Colonic mucosa (tissue), 4 donors: Measurements from ENCODE around the gene IRS1. TPM values are rescaled to one million over a fixed set of nuclear protein-coding genes. Genes with fewer than 3 reads are reported as not detected.
A peak's percentile ranks its signal among the peaks of the same experiment; 100 is the strongest.

Experiments
- DNase-seq: peaks from one replicate; pipeline ENCODE4 v3.0.0-alpha.2; 2020
- H3K27ac ChIP-seq: fragments of 200-600 bp; one replicate; pipeline ENCODE4 v1.8.0; 2021
- H3K27me3 ChIP-seq: fragments of 200-600 bp; one replicate; pipeline ENCODE4 v1.8.0; 2021
- H3K36me3 ChIP-seq: fragments of 200-600 bp; one replicate; pipeline ENCODE4 v1.8.0; 2021
- H3K4me1 ChIP-seq: fragments of 200-600 bp; one replicate; pipeline ENCODE4 v1.8.0; 2021; ENCODE audit warnings: mild to moderate bottlenecking
- H3K4me3 ChIP-seq: fragments of 200-600 bp; one replicate; pipeline ENCODE4 v1.8.0; 2021
- H3K9ac ChIP-seq, 2 donors: one replicate each; pipeline ENCODE4 v1.7.0; 2013; ENCODE audit warnings: control low read depth in 2 of 2, low read depth in 2 of 2, low read length in 2 of 2
- H3K9me3 ChIP-seq: fragments of 200-600 bp; one replicate; pipeline ENCODE4 v1.8.0; 2021
- CTCF ChIP-seq: fragments of 200-600 bp; IDR thresholded peaks from one replicate; pipeline ENCODE4 v1.8.0; 2022; ENCODE audit warnings: antibody characterized with exemption, mild to moderate bottlenecking
- intact Hi-C: fragments of 100-400 bp; cut with DNase I; formaldehyde crosslinking; loops from one replicate; pipeline ENCODE4 v1.14.1; 2022
- total RNA-seq, 2 donors: library from RNA; stranded (reverse); fragmentation: NEBNext Ultra II Directional in 1 of 2; extraction: Animal tissue kit (Norgen Biotek cat#: 25700) in 1 of 2; gene quantifications; one replicate each; pipeline ENCODE4 v1.2.1, GENCODE V29; 2021
- donor health status: healthy.
- donor health status: DM: no; HTN: no; CAD: no.
- donor health status: DM: no; HTN: no; CAD: no.

The IRS1 gene
- total RNA-seq, 2 donors from 2014 or later, result 9.5 to 17.4 TPM

- Histone ChIP-seq H3K9ac (peak overlapping the region; percentile 39 to 42), H3K4me1 (no peaks in the 10 kb centered on the region), H3K27ac (peak overlapping the region; percentile 83), H3K36me3 (no peaks in the 10 kb centered on the region), H3K4me3 (peak overlapping the region; percentile 68), H3K9me3 (no peaks in the 10 kb centered on the region), H3K27me3 (no peaks in the 10 kb centered on the region)
- no peak for TF ChIP-seq CTCF
- peak; percentile 56 for DNase-seq
- intact Hi-C loops, result loop anchor here (2.0 to 10.0 kb wide), 6 partner anchors 145 to 1133 kb away; no protein-coding TSS in a partner anchor
Observed at GRCh38 chr2:226799976-226800940, 638 bp upstream of the IRS1 start.

GRCh38 chr2:226798422-226799210, 1.0 kb downstream of the IRS1 start:
- intact Hi-C loops, result loop anchor here (10.0 kb wide), 2 partner anchors 144 to 354 kb away; no protein-coding TSS in a partner anchor
- TF ChIP-seq CTCF, result no peak
- DNase-seq, result peak; percentile 72
- peak overlapping the region; percentile 58 to 73 for H3K9ac ChIP-seq
- peak overlapping the region; percentile 68 for H3K4me3 ChIP-seq
- no peaks in the 10 kb centered on the region for H3K27me3 ChIP-seq
- H3K4me1 ChIP-seq, result no peaks in the 10 kb centered on the region
- no peaks in the 10 kb centered on the region for H3K36me3 ChIP-seq
- peak overlapping the region; percentile 83 for H3K27ac ChIP-seq
- no peaks in the 10 kb centered on the region for H3K9me3 ChIP-seq

GRCh38 chr2:226797989-226798421, 1.6 kb downstream of the IRS1 start:
- intact Hi-C loops, result loop anchor here (10.0 kb wide), 2 partner anchors 143 to 353 kb away; no protein-coding TSS in a partner anchor
- TF ChIP-seq CTCF, result no peak
- H3K4me3 ChIP-seq, result peak overlapping the region; percentile 68
- H3K9ac ChIP-seq, result peak overlapping the region; percentile 58 to 73
- no peaks in the 10 kb centered on the region for H3K36me3 ChIP-seq
- H3K27me3 ChIP-seq, result no peaks in the 10 kb centered on the region
- DNase-seq, result peak; percentile 22
- H3K4me1 ChIP-seq, result no peaks in the 10 kb centered on the region
- H3K27ac ChIP-seq, result peak overlapping the region; percentile 83
- no peaks in the 10 kb centered on the region for H3K9me3 ChIP-seq

GRCh38 chr2:226797289-226797988, 2.2 kb downstream of the IRS1 start:
- intact Hi-C loops, result loop anchor here (10.0 kb wide), 2 partner anchors 143 to 353 kb away; no protein-coding TSS in a partner anchor
- no peaks in the 10 kb centered on the region for H3K4me1 ChIP-seq
- no peaks in the 10 kb centered on the region for H3K27me3 ChIP-seq
- no peak for TF ChIP-seq CTCF
- no peaks in the 10 kb centered on the region for H3K36me3 ChIP-seq
- H3K9ac ChIP-seq, result peak overlapping the region; percentile 58 to 73
- peak overlapping the region; percentile 68 for H3K4me3 ChIP-seq
- H3K9me3 ChIP-seq, result no peaks in the 10 kb centered on the region
- H3K27ac ChIP-seq, result peak overlapping the region; percentile 83
- DNase-seq, result peak; percentile 28
